Smooth muscle cell (in vitro differentiated cells): ENCODE data around the gene VAMP4. TPM values are rescaled to one million over a fixed set of nuclear protein-coding genes. Genes with fewer than 3 reads are reported as not detected.

Source experiments
- DNase-seq: peaks from one replicate; lab custom pipeline; 2025; ENCODE audit not compliant: unreplicated experiment; lab: John Stamatoyannopoulos, UW
- H2AFZ ChIP-seq: fragments of 200-600 bp; sonication (generic); 2 replicates; pipeline ENCODE4 v1.6.0; 2016; ENCODE audit warnings: antibody characterized with exemption, low read depth, mild to moderate bottlenecking
- H3F3A ChIP-seq: fragments of 200-600 bp; sonication (generic); 2 replicates; pipeline ENCODE4 v1.6.0; 2017; ENCODE audit warnings: antibody characterized with exemption, low read depth
- H3K27ac ChIP-seq: fragments of 200-600 bp; sonication (generic); 2 replicates; pipeline ENCODE4 v1.5.1; 2016; ENCODE audit warnings: low read depth, mild to moderate bottlenecking
- H3K27me3 ChIP-seq: fragments of 200-600 bp; sonication (generic); 2 replicates; pipeline ENCODE4 v1.6.1; 2016; ENCODE audit warnings: low read depth, mild to moderate bottlenecking
- H3K36me3 ChIP-seq: fragments of 200-600 bp; sonication (generic); 2 replicates; pipeline ENCODE4 v1.5.1; 2016; ENCODE audit warnings: low read depth
- H3K4me1 ChIP-seq: fragments of 200-600 bp; sonication (generic); 2 replicates; pipeline ENCODE4 v1.5.1; 2016; ENCODE audit warnings: low read depth
- H3K4me2 ChIP-seq: fragments of 200-600 bp; sonication (generic); 2 replicates; pipeline ENCODE4 v1.6.0; 2016; ENCODE audit warnings: mild to moderate bottlenecking
- H3K4me3 ChIP-seq: fragments of 200-600 bp; sonication (generic); 2 replicates; pipeline ENCODE4 v1.5.1; 2016; ENCODE audit warnings: mild to moderate bottlenecking
- H3K79me2 ChIP-seq: fragments of 200-600 bp; sonication (generic); 2 replicates; pipeline ENCODE4 v1.6.0; 2016; ENCODE audit warnings: low read depth, mild to moderate bottlenecking
- H3K9ac ChIP-seq: fragments of 200-600 bp; sonication (generic); 2 replicates; pipeline ENCODE4 v1.6.0; 2016; ENCODE audit warnings: low read depth
- H3K9me3 ChIP-seq: fragments of 200-600 bp; sonication (generic); replicated peaks from 2 replicates; pipeline ENCODE4 v1.5.1; 2016; ENCODE audit warnings: low read depth
- H4K20me1 ChIP-seq: fragments of 200-600 bp; sonication (generic); 2 replicates; pipeline ENCODE4 v1.6.0; 2016; ENCODE audit warnings: low read depth
- WGBS: methylation state at CpG from one replicate; pipeline ENCODE4 v1.1.7; 2016; ENCODE audit warnings: low lambda C conversion rate; 5-methylcytosine and 5-hydroxymethylcytosine counted together
- polyA plus RNA-seq: library from polyadenylated mRNA; unstranded; fragments of >200 nt; fragmentation: Nextera tagmentation; extraction: Ambion mirVana; gene quantifications from 2 replicates; pipeline ENCODE4 v1.2.1, GENCODE V29; 2016
- total RNA-seq: library from RNA; depleted of rRNA; stranded (reverse); fragments of >200 nt; gene quantifications from 2 replicates; pipeline ENCODE4 v1.2.3, GENCODE V29; 2014
- TF ChIP-seq, protein P1 (sequence below): fragments of 200-600 bp; sonication (generic); IDR thresholded peaks from 2 replicates; pipeline ENCODE4 v1.5.1; 2017; ENCODE audit warnings: borderline replicate concordance, mild to moderate bottlenecking, antibody characterized with exemption; ENCODE audit not compliant: insufficient read depth, poor library complexity, severe bottlenecking

VAMP4 gene
- total and polyA plus RNA-seq, 2 experiments from 2014 or later, result 15.2 to 17.4 TPM

DNA sequence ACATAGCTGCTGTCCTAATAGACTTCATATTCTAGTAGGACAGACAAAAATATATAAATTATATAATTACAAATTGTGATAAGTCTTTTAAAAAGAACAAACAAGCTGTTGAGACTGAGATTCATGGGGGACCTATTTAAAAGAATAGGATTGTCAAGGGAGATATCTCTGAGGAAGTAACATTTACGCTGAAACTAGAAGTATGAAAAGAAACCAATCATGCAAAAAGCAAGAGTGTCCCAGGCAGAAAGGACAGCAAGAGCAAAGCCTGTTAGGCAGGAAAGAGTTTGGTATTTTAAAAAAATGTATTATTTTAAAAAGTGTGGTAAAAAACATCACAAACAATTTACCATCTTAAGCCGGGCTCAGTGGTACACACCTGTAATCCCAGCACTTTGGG lies 30.4 kb upstream of the VAMP4 start:
- no peak overlapping the region for H2AFZ ChIP-seq
- no peak for DNase-seq
- H3K36me3 ChIP-seq, result no peaks in the 10 kb centered on the region
- H3K27ac ChIP-seq, result no peak overlapping the region
- 85% methylated on average over 2 of the region's 2 CpGs for WGBS
- no peaks in the 10 kb centered on the region for H3K79me2 ChIP-seq
- H3K4me3 ChIP-seq, result no peak overlapping the region
- H3K4me2 ChIP-seq, result no peak overlapping the region
- TF ChIP-seq, protein P1, sequence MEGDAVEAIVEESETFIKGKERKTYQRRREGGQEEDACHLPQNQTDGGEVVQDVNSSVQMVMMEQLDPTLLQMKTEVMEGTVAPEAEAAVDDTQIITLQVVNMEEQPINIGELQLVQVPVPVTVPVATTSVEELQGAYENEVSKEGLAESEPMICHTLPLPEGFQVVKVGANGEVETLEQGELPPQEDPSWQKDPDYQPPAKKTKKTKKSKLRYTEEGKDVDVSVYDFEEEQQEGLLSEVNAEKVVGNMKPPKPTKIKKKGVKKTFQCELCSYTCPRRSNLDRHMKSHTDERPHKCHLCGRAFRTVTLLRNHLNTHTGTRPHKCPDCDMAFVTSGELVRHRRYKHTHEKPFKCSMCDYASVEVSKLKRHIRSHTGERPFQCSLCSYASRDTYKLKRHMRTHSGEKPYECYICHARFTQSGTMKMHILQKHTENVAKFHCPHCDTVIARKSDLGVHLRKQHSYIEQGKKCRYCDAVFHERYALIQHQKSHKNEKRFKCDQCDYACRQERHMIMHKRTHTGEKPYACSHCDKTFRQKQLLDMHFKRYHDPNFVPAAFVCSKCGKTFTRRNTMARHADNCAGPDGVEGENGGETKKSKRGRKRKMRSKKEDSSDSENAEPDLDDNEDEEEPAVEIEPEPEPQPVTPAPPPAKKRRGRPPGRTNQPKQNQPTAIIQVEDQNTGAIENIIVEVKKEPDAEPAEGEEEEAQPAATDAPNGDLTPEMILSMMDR, result no peak
- no peak overlapping the region for H3K9ac ChIP-seq
- H3F3A ChIP-seq, result no peaks in the 10 kb centered on the region
- H4K20me1 ChIP-seq, result no peaks in the 10 kb centered on the region
- H3K27me3 ChIP-seq, result peaks cover 6% of the 10 kb centered on the region
- H3K9me3 ChIP-seq, result no peaks in the 10 kb centered on the region
- no peaks in the 10 kb centered on the region for H3K4me1 ChIP-seq

DNA sequence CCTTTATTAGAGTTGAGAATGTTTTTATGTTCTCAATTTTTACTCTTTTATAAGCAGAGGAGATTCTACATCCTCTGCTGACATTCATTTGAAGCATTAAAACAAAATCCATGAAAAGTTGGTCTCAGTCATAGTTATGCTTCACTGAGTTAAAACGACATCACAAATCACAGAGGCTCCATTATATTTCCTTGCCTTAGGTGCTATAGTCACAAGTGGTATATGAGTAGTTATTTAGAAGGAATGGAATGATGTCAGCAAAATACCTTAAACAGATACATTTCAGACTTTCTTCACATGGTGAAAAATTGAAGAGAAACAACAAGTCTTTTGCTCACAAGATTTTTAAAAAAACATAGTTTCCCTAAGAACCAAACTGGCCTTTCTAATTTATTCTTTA lies 27.9 kb upstream of the VAMP4 start:
- no peak overlapping the region for H3K4me3 ChIP-seq
- H3K27me3 ChIP-seq, result peaks cover 6% of the 10 kb centered on the region

DNA sequence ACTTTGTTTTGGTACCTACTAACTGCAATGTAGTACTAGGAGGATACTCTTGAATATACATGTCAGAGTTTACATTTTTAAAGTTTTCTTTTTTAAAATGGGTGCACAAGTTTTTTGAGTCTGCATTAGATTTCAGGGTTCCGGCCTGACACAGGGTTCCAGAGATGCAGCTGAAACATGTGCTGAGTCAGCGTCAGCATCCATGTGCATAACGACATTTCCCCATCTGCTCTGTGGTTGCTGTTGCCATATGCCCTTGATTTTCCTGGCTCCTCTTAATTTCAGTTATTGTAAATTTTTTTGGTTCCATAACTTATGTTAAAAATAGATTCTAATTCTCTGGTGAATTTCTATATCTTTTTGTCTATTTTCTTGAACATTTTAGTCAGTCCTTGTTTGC lies 27.3 kb upstream of the VAMP4 start:
- Histone ChIP-seq H3K9me3 (no peaks in the 10 kb centered on the region), H3K79me2 (no peaks in the 10 kb centered on the region), H3F3A (no peaks in the 10 kb centered on the region), H4K20me1 (no peaks in the 10 kb centered on the region), H3K27ac (peak overlapping the region; percentile 70), H3K4me1 (no peaks in the 10 kb centered on the region), H3K4me2 (no peak overlapping the region), H2AFZ (no peak overlapping the region), H3K4me3 (no peak overlapping the region), H3K9ac (no peak overlapping the region), H3K36me3 (no peaks in the 10 kb centered on the region), H3K27me3 (peaks cover 4% of the 10 kb centered on the region)
- no peak for DNase-seq
- WGBS, result 76% methylated on average over 3 of the region's 3 CpGs
- TF ChIP-seq, protein P1, result no peak

More for the DNA sequence above, 27.9 kb upstream of the VAMP4 start:
- no peak for DNase-seq
- TF ChIP-seq, protein P1, result no peak
- no peak overlapping the region for H2AFZ ChIP-seq
- WGBS, result 70% methylated on average over 1 of the region's 1 CpG
- no peaks in the 10 kb centered on the region for H3K4me1 ChIP-seq
- H3K4me2 ChIP-seq, result peak overlapping the region; percentile 33
- H3K36me3 ChIP-seq, result no peaks in the 10 kb centered on the region
- no peaks in the 10 kb centered on the region for H3K9me3 ChIP-seq
- H3K9ac ChIP-seq, result no peak overlapping the region
- no peaks in the 10 kb centered on the region for H4K20me1 ChIP-seq
- H3K27ac ChIP-seq, result peak overlapping the region; percentile 70
- no peaks in the 10 kb centered on the region for H3K79me2 ChIP-seq
- H3F3A ChIP-seq, result no peaks in the 10 kb centered on the region

DNA sequence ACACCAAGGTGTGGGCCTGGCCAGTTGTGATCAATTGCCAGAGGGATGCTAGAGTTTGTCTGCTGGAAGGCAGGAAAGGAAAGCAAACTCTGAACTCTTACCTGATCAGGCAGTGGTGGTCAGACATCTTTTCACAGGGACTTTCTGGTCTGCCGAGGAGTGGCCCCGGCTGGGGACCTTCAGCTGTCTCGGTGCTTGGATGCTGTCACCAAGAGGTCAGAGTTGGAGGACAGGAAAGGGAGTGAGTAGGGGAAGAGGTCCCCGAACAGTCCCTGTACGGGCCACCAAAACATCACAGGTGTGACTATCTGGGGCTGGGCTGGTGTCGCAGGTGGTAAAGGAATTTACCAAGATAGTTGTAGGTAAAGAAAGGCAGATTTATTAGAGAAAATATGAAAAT lies 21.9 kb upstream of the VAMP4 start:
- Histone ChIP-seq H3K27ac (no peak overlapping the region), H3K4me2 (no peak overlapping the region), H3K4me3 (no peak overlapping the region), H3F3A (no peaks in the 10 kb centered on the region), H3K9ac (no peak overlapping the region), H3K27me3 (no peaks in the 10 kb centered on the region), H3K4me1 (no peaks in the 10 kb centered on the region), H2AFZ (no peak overlapping the region), H3K9me3 (no peaks in the 10 kb centered on the region), H4K20me1 (no peaks in the 10 kb centered on the region), H3K79me2 (no peaks in the 10 kb centered on the region), H3K36me3 (no peaks in the 10 kb centered on the region)
- no peak for DNase-seq
- WGBS, result 91% methylated on average over 6 of the region's 6 CpGs
- TF ChIP-seq, protein P1, result no peak
